ENCODE data around the gene ANG. TPM values are rescaled to one million over a fixed set of nuclear protein-coding genes. Genes with fewer than 3 reads are reported as not detected.

ANG gene
- total and polyA plus RNA-seq, 2 of the 8 experiments (the other 6 are each of a cell fraction or from before 2014, with no cell fraction given), result 2.2 to 4.6 TPM

DNA sequence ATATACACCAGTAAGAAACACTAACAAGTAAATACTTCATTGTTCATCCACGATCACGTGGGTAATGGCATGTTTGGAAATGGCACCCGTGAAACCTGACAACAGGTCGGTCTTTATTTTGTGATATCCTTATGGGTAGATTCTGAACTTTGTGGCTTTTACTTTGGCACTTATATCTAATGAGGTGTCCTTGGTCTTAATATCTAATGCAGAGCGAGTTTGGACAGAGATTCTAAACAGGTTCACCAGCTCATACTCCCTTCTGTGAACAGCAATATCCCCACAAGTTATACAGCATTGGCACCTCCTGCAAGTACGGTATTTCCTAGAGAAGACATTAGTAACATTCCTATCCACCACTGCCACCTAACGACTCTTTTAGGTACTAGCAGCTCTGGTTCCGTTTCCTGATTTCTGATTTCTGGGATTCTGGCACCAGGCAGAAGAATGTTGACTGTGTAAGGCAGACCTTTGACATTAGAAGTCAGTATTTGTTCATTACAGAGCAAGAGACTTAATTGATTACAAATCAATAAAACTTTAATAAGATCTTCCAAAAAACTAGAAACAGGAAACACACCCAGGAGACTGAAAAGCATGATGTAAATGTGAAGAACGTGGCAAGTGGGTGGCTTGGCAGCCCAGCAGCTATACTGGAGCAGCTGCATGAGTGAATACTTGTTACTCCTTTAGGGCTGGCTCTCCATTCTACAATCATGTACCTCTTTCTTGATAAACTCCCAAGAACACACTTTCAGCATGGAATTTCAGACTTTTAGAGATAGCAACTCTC, 2.5 kb downstream of the ANG start (continued):
- TF ChIP-seq, protein P1, sequence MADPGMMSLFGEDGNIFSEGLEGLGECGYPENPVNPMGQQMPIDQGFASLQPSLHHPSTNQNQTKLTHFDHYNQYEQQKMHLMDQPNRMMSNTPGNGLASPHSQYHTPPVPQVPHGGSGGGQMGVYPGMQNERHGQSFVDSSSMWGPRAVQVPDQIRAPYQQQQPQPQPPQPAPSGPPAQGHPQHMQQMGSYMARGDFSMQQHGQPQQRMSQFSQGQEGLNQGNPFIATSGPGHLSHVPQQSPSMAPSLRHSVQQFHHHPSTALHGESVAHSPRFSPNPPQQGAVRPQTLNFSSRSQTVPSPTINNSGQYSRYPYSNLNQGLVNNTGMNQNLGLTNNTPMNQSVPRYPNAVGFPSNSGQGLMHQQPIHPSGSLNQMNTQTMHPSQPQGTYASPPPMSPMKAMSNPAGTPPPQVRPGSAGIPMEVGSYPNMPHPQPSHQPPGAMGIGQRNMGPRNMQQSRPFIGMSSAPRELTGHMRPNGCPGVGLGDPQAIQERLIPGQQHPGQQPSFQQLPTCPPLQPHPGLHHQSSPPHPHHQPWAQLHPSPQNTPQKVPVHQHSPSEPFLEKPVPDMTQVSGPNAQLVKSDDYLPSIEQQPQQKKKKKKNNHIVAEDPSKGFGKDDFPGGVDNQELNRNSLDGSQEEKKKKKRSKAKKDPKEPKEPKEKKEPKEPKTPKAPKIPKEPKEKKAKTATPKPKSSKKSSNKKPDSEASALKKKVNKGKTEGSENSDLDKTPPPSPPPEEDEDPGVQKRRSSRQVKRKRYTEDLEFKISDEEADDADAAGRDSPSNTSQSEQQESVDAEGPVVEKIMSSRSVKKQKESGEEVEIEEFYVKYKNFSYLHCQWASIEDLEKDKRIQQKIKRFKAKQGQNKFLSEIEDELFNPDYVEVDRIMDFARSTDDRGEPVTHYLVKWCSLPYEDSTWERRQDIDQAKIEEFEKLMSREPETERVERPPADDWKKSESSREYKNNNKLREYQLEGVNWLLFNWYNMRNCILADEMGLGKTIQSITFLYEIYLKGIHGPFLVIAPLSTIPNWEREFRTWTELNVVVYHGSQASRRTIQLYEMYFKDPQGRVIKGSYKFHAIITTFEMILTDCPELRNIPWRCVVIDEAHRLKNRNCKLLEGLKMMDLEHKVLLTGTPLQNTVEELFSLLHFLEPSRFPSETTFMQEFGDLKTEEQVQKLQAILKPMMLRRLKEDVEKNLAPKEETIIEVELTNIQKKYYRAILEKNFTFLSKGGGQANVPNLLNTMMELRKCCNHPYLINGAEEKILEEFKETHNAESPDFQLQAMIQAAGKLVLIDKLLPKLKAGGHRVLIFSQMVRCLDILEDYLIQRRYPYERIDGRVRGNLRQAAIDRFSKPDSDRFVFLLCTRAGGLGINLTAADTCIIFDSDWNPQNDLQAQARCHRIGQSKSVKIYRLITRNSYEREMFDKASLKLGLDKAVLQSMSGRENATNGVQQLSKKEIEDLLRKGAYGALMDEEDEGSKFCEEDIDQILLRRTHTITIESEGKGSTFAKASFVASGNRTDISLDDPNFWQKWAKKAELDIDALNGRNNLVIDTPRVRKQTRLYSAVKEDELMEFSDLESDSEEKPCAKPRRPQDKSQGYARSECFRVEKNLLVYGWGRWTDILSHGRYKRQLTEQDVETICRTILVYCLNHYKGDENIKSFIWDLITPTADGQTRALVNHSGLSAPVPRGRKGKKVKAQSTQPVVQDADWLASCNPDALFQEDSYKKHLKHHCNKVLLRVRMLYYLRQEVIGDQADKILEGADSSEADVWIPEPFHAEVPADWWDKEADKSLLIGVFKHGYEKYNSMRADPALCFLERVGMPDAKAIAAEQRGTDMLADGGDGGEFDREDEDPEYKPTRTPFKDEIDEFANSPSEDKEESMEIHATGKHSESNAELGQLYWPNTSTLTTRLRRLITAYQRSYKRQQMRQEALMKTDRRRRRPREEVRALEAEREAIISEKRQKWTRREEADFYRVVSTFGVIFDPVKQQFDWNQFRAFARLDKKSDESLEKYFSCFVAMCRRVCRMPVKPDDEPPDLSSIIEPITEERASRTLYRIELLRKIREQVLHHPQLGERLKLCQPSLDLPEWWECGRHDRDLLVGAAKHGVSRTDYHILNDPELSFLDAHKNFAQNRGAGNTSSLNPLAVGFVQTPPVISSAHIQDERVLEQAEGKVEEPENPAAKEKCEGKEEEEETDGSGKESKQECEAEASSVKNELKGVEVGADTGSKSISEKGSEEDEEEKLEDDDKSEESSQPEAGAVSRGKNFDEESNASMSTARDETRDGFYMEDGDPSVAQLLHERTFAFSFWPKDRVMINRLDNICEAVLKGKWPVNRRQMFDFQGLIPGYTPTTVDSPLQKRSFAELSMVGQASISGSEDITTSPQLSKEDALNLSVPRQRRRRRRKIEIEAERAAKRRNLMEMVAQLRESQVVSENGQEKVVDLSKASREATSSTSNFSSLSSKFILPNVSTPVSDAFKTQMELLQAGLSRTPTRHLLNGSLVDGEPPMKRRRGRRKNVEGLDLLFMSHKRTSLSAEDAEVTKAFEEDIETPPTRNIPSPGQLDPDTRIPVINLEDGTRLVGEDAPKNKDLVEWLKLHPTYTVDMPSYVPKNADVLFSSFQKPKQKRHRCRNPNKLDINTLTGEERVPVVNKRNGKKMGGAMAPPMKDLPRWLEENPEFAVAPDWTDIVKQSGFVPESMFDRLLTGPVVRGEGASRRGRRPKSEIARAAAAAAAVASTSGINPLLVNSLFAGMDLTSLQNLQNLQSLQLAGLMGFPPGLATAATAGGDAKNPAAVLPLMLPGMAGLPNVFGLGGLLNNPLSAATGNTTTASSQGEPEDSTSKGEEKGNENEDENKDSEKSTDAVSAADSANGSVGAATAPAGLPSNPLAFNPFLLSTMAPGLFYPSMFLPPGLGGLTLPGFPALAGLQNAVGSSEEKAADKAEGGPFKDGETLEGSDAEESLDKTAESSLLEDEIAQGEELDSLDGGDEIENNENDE (IDR thresholded peaks at IDR 0.05; ENCODE audit: insufficient replicate concordance, low read length), result peak; percentile 59
- TF ChIP-seq SUZ12 (IDR thresholded peaks at IDR 0.05; ENCODE audit: low read length), result no peak
- no peak for TF ChIP-seq KDM4A (IDR thresholded peaks at IDR 0.05; ENCODE audit: low read depth, low read length, severe bottlenecking)
- TF ChIP-seq NANOG (IDR thresholded peaks at IDR 0.05; ENCODE audit: insufficient read depth, low read depth, low read length, poor library complexity, severe bottlenecking), result no peak
- peak; percentile 89 to 92 for TF ChIP-seq RAD21 (IDR thresholded peaks at IDR 0.05 in 1 of 2, conservative IDR thresholded peaks at IDR 0.05 in 1 of 2; ENCODE audit: low read depth in 2 of 2, low read length in 2 of 2)
- no peak; a peak in 1 of 4 replicates for TF ChIP-seq SIN3A (conservative IDR thresholded peaks at IDR 0.05 in 1 of 2, IDR thresholded peaks at IDR 0.05 in 1 of 2; ENCODE audit: low read depth in 1 of 2, low read length in 2 of 2)
